MM.1S (cell line): ENCODE results near the gene GATAD2A.

Experiments
- CTCF ChIP-seq: fragments of 300-600 bp; sonication (generic); IDR thresholded peaks from 2 replicates; pipeline ENCODE4 v1.5.1; 2016; ENCODE audit warnings: antibody characterized with exemption, low read length, mixed read lengths
- EZH2 ChIP-seq: fragments of 300-600 bp; sonication (generic); optimal IDR thresholded peaks from 2 replicates; pipeline ENCODE3; 2017; ENCODE audit warnings: low read depth, mild to moderate bottlenecking, antibody characterized with exemption, low read length, mixed read lengths
- EZH2phosphoT487 ChIP-seq: fragments of 300-600 bp; sonication (generic); IDR thresholded peaks from 2 replicates; pipeline ENCODE4 v1.6.1; 2018; ENCODE audit warnings: antibody characterized with exemption, low read length

- TF ChIP-seq CTCF: no peak
- TF ChIP-seq EZH2: no peak
- TF ChIP-seq EZH2phosphoT487: no peak
Observed at GRCh38 chr19:19385131-19385895, 20.2 kb upstream of the GATAD2A start.
